Left cardiac atrium (tissue), 4 donors: ENCODE measurements around the gene MLST8. TPM values are rescaled to one million over a fixed set of nuclear protein-coding genes. Genes with fewer than 3 reads are reported as not detected.

Experiments used
- ATAC-seq, 2 donors: fragments of 200-7000 bp; cut with Tn5 transposase; one replicate each; pipeline ENCODE4 v1.9.1; 2020; ENCODE audit warnings: mild to moderate bottlenecking in 2 of 2, moderate library complexity in 2 of 2
- DNase-seq: peaks from one replicate; pipeline ENCODE4 v3.0.0-alpha.2; 2020
- intact Hi-C, 2 donors: fragments of 100-400 bp; cut with DNase I; formaldehyde crosslinking; loops; one replicate each; pipeline versions ENCODE4 v1.14.1 to v1.15.1; 2022 to 2023
- total RNA-seq, 2 donors: library from RNA; stranded (reverse); fragmentation: NEBNext Ultra II Directional; extraction: Animal tissue kit (Norgen Biotek cat#: 25700); gene quantifications; one replicate each; pipeline ENCODE4 v1.2.1, GENCODE V29; 2021
- donor health status: DM: no; HTN: yes; CAD: no.
- donor health status: DM: no; HTN: yes; CAD: no; lungs with severe emphysema.
- donor health status: DM: yes; HTN: yes; CAD: no.
- donor health status: Dilated cardiomyopathy.

MLST8 gene
- total RNA-seq, 2 donors from 2014 or later: 24.9 to 26.9 TPM

DNA sequence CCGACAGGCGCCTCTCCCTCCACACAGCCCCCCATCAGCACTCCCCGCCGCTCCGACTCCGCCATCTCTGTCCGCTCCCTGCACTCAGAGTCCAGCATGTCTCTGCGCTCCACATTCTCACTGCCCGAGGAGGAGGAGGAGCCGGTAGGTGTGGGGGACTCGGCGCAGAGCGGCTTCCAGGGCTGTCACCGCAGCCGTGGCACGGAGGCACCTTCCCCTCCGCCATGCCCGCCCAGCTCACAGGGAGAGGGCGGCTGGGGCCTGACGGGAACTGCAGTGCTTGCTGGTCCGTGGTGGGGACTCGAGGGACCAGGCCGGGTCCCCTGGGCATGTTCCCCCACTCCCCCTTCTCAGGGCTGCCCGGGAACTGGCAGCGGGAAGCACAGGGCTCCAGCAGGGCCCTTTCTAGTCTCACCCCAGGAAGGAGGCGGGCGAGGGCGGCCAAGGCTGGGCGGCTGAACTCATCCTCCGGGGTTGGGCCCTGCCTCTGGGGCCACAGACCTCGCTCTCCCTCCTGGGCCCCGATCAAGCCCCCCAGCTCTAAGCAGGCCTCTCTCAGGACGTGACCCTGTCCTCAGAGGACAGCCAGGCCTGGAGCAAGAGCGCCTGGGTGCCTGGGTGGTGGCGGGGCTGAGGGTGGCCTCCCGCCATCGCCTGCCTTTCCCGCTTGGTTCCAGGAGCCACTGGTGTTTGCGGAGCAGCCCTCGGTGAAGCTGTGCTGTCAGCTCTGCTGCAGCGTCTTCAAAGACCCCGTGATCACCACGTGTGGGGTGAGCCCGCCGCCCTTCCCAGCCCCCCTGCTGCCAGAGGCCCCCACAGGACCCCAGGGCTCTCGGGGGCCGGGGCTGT lies 34.4 kb upstream of the MLST8 start:
- no peak for DNase-seq
- no peak for ATAC-seq
- intact Hi-C loops: no loop called here

DNA sequence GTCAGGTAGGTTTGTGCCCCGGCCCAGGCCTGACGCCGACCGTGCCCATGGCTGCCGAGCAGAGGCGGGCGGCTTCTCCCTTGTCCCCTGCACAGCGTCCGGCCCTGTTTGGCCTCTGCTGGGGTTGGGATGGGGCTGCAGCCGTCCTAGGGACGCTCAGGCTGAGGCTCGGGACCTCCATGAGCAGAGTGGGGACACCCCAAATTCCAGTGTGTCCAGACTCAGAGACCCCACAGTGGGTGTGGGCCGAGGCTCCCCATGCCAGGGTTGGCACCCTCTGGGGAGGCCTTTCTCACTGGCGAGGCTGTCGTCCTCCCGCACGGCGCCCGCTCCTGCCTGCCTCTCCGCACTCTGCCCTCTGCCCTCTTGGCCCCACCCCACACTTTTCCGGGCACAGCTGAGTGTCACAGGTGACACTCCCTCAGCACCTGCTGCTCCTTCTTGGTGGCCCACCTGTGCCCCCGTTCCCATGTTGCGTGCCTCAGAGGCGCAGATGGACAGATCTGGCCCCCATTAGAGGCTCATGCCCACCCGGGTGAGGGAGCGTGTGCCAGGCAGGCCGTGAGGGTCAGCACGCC lies 33.6 kb upstream of the MLST8 start:
- DNase-seq: no peak
- no peak for ATAC-seq
- intact Hi-C loops: no loop called here

- DNase-seq (no peak), ATAC-seq (no peak)
- intact Hi-C loops: no loop called here
Measured at GRCh38 chr16:2172688-2173335, 32.4 kb upstream of the MLST8 start.

DNA sequence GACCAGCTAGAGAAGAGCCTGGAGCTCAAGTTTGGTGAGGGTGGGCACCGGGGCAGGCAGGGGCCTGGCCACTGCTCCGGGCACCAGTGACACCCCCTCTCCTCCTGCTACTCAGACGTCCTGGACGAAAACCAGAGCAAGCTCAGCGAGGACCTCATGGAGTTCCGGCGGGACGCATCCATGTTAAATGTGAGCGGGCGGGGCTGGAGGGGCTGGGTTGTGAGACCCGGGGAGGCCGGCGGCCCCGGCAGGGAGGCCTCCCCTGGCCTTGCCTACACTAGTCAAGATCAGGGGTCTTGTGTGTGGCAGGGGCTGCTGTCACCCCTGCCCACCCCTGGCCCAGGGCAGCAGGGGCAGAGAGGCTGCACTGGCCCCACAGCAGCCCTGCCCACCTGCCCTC lies 31.9 kb upstream of the MLST8 start:
- intact Hi-C loops: no loop called here
- ATAC-seq: no peak
- no peak for DNase-seq

DNA sequence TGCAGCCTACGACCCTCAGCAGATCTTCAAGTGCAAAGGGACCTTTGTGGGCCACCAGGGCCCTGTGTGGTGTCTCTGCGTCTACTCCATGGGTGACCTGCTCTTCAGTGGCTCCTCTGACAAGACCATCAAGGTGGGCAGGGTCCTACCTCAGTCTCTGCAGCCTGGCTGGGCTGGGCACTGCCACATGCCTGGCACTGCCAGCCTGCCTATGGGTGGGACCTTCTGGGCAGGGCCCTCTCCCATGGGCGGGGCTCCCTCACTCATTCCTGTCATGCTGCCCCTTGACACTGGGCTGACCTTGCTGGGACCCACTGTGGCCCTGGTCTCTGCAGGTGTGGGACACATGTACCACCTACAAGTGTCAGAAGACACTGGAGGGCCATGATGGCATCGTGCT lies 31.3 kb upstream of the MLST8 start:
- DNase-seq (no peak), ATAC-seq (no peak)
- intact Hi-C loops: no loop called here

GRCh38 chr16:2174396-2175131 lies 30.7 kb upstream of the MLST8 start:
- DNase-seq (no peak), ATAC-seq (no peak)
- intact Hi-C loops: no loop called here

DNA sequence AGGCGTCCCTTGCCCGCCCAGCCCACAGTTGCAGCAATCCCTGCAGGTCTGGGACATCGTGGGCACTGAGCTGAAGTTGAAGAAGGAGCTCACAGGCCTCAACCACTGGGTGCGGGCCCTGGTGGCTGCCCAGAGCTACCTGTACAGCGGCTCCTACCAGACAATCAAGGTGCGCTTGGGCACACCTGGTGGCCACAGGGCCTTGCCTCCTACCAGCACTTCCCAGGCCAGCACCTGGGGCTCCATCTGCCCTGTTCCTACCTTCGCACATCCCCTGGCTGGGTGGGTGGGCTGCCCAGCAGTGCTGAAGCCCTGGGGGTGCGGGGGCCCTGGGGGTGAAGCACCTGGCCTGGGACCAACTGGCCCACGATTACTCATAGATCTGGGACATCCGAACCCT lies 29.8 kb upstream of the MLST8 start:
- intact Hi-C loops: no loop called here
- ATAC-seq (no peak), DNase-seq (no peak)

DNA sequence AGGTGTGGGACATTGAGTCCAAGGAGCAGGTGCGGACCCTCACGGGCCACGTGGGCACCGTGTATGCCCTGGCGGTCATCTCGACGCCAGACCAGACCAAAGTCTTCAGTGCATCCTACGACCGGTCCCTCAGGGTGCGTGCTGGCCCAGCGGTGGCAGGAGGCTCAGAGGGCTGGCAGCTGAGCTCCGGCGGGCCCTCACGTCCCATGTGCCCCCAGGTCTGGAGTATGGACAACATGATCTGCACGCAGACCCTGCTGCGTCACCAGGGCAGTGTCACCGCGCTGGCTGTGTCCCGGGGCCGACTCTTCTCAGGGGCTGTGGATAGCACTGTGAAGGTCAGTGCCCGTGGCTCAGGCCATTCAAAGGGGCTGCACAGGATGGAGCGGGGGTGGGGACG lies 29.2 kb upstream of the MLST8 start:
- DNase-seq (no peak), ATAC-seq (no peak)
- intact Hi-C loops: no loop called here

DNA sequence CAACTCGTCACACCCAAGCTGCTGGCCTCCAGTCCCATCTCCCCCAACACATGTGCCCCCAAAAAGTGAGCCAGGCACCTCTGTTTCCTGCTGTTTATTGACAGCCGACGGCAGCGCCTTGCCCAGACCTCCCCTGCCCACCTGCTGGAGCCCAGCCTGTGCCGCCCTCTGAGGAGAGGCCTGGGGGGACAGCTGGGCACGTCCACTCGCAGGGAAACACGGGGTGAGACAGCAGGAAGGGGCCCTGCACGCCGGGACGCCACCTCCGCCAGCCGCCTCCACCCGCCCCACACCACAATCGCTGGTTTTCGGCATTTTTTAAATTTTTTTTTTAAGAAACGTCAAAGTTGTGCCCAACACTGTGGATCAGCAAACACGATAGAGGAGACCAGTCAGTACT lies 28.2 kb upstream of the MLST8 start:
- DNase-seq (no peak), ATAC-seq (no peak)
- intact Hi-C loops: no loop called here

DNA sequence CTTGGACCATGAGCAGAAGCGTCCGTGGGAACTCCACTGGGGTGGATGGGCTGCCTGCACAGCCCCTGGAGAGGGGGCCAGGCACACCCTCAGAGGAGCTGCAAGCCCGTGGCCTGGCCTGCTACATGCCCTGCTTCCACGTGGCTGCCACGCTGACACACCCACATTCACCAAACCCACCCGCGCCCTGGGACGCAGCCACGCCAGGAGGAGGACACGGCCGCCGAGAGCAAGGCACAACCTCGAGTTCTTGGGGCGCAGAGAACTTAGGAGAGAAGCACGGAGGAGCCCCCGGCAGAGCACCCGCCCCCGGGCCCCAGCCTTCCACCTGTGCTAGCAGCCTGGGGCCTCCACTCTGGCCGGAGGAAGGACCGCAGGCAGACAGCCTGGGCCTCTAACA lies 27.7 kb upstream of the MLST8 start:
- DNase-seq: no peak
- ATAC-seq: no peak
- intact Hi-C loops: no loop called here

- ATAC-seq (peak in 1 of 2 donors; percentile 20), DNase-seq (no peak)
- intact Hi-C loops: no loop called here
Measured at GRCh38 chr16:2178321-2179106, 26.7 kb upstream of the MLST8 start.

DNA sequence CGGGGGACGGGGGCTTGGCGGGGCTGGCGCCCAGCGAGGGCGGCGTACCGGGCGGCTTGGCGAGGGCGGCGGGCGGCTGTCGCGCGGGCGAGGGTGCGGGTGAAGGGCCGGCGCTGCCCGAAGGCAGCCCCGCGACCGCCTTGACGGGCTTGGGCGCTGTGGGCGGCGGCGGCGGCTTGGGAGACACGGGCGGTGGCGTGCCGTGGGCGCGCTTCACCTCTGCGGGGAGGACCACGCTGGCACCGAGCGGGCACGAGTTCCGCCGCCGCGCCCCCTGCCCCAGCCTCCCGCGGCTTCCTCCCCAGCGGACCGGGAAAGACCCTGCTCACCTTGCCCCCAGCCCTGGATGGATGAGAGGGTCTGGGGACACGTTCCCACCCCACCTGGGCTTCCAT lies 26.1 kb upstream of the MLST8 start:
- intact Hi-C loops: no loop called here
- DNase-seq (no peak), ATAC-seq (no peak)

GRCh38 chr16:2179576-2179975 lies 25.7 kb upstream of the MLST8 start:
- intact Hi-C loops: no loop called here
- ATAC-seq: no peak
- DNase-seq: no peak

- ATAC-seq: no peak
- intact Hi-C loops: no loop called here
- no peak for DNase-seq
Measured at GRCh38 chr16:2180461-2180860, 24.8 kb upstream of the MLST8 start.

DNA sequence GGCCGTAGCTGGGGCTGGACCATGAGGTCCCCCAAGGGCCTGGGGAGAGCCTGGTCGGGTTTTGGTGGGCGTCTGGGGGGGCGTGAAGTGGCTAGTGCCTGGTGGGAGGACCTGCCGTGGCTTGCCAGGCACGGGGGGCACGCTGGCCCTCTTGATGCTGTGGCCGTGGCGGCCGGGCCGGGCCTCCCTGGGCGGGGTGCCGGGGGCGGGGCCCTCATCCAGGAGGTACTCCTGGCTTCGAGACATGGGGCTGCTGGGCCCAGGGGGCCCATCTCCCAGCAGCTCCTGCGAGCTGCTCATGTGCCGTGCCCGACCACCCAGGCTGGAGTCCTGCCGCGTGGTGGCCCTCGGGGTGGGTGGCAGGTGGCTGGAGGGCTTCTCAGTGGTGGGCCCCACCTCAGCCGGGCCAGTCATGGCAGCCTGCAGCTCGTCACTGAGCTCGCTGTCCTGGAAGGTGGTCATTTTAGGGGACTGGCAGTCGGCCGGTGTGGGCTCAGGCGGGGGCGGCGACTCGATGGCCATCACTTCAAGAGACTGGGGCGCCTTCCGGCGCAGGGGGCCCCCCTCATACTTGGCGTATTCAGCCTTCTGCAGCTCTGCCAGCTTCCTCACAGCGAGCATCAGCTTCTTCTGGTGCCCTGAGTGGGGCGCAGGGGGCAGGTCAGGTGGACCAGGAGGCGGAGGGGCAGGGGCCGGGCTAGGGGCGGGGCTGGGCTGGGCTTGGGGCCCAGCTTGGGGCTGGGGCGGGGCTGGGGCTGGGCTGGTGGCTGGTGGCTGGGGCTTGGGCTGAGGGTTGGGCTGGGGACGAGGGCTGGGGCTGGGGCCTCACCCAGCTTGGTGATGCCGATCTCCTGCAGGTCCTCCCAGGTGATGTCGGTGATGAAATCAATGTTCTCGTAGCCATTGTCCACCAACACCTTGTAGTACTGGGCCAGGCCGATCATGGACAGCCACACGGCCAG lies 24.0 kb upstream of the MLST8 start:
- intact Hi-C loops: no loop called here
- ATAC-seq (no peak), DNase-seq (no peak)

- intact Hi-C loops: no loop called here
- DNase-seq (no peak), ATAC-seq (no peak)
Measured at GRCh38 chr16:2181952-2182351, 23.3 kb upstream of the MLST8 start.

DNA sequence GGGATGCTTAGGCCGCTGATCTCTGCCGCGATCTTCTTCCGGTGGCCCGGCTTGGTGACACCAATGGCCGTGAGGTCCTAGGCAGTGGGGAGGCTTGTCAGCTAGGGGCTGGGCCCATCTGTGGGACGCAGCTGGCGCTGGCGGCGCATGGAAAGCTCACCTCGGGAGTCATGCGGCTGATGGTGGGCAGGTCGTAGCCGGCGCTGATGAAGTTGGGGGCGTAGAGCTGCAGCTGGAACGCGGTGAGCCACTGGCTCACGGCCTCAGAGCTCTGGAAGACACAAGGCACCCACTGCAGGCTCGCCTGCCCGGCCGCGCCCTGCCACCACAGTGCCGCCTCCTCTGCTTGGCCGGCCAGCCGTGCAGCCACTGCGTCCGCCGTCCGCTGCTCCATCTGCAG lies 21.6 kb upstream of the MLST8 start:
- DNase-seq: no peak
- intact Hi-C loops: no loop called here
- no peak for ATAC-seq

DNA sequence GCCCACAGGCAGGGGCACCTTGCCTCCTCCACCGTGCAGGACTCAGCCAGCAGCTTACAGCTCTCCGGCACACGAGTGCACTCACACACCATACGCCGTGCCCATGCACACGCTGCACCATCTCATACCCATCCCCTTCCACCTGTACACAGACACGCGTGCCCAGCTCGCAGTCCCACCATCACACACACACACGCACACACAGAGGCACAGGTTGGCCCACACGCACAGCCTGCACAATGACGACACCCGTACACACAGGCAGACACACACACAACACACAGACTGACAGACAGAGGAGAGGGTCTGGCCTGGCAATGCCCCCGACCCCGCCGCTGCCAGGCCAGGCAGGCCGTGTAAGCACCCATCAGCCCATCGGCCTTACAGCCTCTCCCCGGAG lies 20.9 kb upstream of the MLST8 start:
- intact Hi-C loops: no loop called here
- no peak for DNase-seq
- no peak for ATAC-seq
